ENCODE measurements around the gene RTP1.

GRCh38 chr3:187185759-187186158, 11.5 kb upstream of the RTP1 start:
- TF ChIP-seq TAF1 (IDR thresholded peaks at IDR 0.05; ENCODE audit: low read depth) (no peak), YY1 (IDR thresholded peaks at IDR 0.05; ENCODE audit: low read depth) (no peak), USF1 (IDR thresholded peaks at IDR 0.05) (no peak), ZBTB7A (IDR thresholded peaks at IDR 0.05; ENCODE audit: low read depth) (no peak), CEBPB (IDR thresholded peaks at IDR 0.05) (no peak), REST (IDR thresholded peaks at IDR 0.05; ENCODE audit: low read depth) (no peak), EGR1 (IDR thresholded peaks at IDR 0.05) (no peak), FOXM1 (IDR thresholded peaks at IDR 0.05; ENCODE audit: borderline replicate concordance, low read depth) (no peak), EP300 (IDR thresholded peaks at IDR 0.05; ENCODE audit: borderline replicate concordance) (no peak)
